ENCODE results near the gene NGF. TPM values are rescaled to one million over a fixed set of nuclear protein-coding genes. Genes with fewer than 3 reads are reported as not detected.

NGF gene
- total RNA-seq, 4 donors from 2014 or later: 0.78 TPM; not detected in 3

DNA sequence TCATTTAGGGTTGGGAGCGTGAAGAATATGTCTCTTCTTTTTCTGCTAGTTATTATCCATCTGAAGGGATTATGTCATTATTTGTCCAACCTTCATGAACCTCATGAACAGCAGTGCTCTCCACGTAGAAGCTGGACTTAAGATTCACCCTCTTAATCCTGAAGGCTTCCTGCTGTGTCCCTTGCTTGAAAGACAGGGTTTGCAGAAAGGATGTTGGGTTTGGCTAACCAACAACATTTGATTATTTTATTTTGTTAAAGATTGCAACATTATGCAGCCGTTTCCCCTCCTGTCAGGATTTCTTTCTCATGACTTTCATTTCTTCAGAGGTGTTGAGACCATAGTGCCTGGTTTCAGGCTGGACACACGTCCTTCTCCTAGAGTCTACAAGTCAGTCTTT is 75.2 kb downstream of the NGF start:
- intact Hi-C loops (cut with DNase I; ENCODE audit: low total_unique reads) (no loop called here), in situ Hi-C loops (cut with MboI; ENCODE audit: low sequenced_read_pairs in 4 of 4) (no loop called here)
- H3K4me3 ChIP-seq: no peak overlapping the region
- H3K27ac ChIP-seq: no peak overlapping the region
- no peaks in the 10 kb centered on the region for H3K4me1 ChIP-seq
- no peaks in the 10 kb centered on the region for H3K27me3 ChIP-seq
- TF ChIP-seq, protein P1, sequence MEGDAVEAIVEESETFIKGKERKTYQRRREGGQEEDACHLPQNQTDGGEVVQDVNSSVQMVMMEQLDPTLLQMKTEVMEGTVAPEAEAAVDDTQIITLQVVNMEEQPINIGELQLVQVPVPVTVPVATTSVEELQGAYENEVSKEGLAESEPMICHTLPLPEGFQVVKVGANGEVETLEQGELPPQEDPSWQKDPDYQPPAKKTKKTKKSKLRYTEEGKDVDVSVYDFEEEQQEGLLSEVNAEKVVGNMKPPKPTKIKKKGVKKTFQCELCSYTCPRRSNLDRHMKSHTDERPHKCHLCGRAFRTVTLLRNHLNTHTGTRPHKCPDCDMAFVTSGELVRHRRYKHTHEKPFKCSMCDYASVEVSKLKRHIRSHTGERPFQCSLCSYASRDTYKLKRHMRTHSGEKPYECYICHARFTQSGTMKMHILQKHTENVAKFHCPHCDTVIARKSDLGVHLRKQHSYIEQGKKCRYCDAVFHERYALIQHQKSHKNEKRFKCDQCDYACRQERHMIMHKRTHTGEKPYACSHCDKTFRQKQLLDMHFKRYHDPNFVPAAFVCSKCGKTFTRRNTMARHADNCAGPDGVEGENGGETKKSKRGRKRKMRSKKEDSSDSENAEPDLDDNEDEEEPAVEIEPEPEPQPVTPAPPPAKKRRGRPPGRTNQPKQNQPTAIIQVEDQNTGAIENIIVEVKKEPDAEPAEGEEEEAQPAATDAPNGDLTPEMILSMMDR (IDR thresholded peaks at IDR 0.05 in 4 of 5, conservative IDR thresholded peaks at IDR 0.05 in 1 of 5): no peak
- TF ChIP-seq POLR2A (IDR thresholded peaks at IDR 0.05): no peak
- no peaks in the 10 kb centered on the region for H3K36me3 ChIP-seq
- peaks cover 0 to 10% (median 3%) of the 10 kb centered on the region in 3 donors for H3K9me3 ChIP-seq
- no peak for DNase-seq
- ATAC-seq: no peak

DNA sequence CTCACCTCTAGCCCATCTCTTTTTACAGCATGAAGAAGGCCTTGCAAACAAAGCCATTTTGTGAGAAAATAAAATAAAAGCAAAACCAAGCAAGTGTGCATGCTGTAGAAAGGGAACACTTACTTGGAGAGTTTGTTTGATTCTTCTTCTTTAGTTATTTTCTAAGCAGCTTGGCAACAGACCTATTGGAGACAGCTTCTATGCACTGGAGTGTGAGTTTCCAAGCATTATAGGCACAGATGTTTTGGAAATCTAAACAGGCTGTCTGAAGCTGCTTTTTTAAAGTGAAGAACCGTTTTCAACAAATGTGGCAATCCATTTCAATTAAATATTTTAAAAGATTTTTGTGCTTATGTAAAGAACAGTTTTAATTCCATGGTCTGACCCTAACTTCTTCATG is 76.6 kb downstream of the NGF start:
- peaks cover 0 to 11% (median 3%) of the 10 kb centered on the region in 3 donors for H3K9me3 ChIP-seq
- no peaks in the 10 kb centered on the region for H3K27me3 ChIP-seq
- no peaks in the 10 kb centered on the region for H3K4me1 ChIP-seq
- in situ Hi-C loops (cut with MboI; ENCODE audit: low sequenced_read_pairs in 4 of 4): no loop called here
- ATAC-seq: no peak
- H3K4me3 ChIP-seq: no peak overlapping the region
- no peak overlapping the region for H3K27ac ChIP-seq
- no peak for DNase-seq
- TF ChIP-seq, protein P1 (IDR thresholded peaks at IDR 0.05 in 4 of 5, conservative IDR thresholded peaks at IDR 0.05 in 1 of 5): no peak
- TF ChIP-seq POLR2A (IDR thresholded peaks at IDR 0.05): no peak
- intact Hi-C loops (cut with DNase I; ENCODE audit: low total_unique reads): no loop called here
- no peaks in the 10 kb centered on the region for H3K36me3 ChIP-seq

DNA sequence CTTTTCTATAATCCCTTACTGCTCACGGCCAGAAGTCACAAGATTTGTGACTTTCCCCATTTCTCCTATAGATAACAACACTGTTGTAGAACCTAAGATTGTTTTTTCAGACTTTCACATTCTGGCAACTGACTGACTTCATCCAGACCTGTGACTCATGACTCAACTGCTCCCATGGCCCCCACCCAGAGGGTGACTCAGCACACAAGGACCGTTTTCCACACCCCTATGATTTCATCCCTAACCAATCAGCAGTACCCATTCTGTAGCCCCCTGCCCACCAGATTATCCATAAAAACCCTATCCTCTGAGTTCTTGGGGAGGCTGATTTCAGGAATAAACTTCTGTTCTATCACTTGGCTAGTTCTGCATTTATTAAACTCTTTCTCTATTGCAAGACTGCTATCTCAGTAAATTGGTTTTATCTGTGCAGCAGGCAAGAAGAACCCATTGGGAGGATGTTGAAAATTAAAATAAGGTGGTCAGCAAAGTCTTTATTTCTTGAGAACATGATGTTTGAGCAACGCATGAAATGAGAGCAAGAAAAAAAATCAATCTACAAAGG is 79.7 kb downstream of the NGF start:
- ATAC-seq (no peak), DNase-seq (no peak)
- H3K4me1 ChIP-seq: no peaks in the 10 kb centered on the region
- intact Hi-C loops (cut with DNase I; ENCODE audit: low total_unique reads): no loop called here
- TF ChIP-seq, protein P1 (IDR thresholded peaks at IDR 0.05 in 4 of 5, conservative IDR thresholded peaks at IDR 0.05 in 1 of 5): no peak
- no peak for TF ChIP-seq POLR2A (IDR thresholded peaks at IDR 0.05)
- H3K9me3 ChIP-seq: peaks cover 0 to 11% (median 3%) of the 10 kb centered on the region in 3 donors
- no peaks in the 10 kb centered on the region for H3K27me3 ChIP-seq
- no peak overlapping the region for H3K4me3 ChIP-seq
- H3K36me3 ChIP-seq: no peaks in the 10 kb centered on the region
- in situ Hi-C loops (cut with MboI; ENCODE audit: low sequenced_read_pairs in 4 of 4): no loop called here
- no peak overlapping the region for H3K27ac ChIP-seq

DNA sequence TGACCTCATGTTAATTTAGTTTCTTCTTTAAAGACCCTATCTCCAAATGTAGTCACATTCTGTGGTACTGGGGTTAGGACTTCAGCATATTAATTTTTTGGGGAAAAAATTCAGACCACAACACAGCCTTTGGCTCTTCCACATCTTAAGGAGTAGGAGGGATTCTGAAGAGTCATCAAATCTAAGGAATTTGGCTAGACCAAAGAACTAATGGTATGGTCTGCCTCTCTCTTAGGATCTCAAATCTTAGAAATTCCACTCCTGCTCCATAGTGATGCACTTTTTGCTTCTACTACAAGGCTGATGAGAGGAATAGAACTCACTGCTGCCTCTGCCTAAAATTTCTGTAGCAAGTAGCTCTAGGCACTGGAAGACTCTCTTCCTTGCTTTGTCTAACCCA is 80.5 kb downstream of the NGF start:
- intact Hi-C loops (cut with DNase I; ENCODE audit: low total_unique reads): no loop called here
- H3K27me3 ChIP-seq: no peaks in the 10 kb centered on the region

More for the DNA sequence above, 80.5 kb downstream of the NGF start:
- no peak overlapping the region for H3K4me3 ChIP-seq
- H3K4me1 ChIP-seq: no peaks in the 10 kb centered on the region
- in situ Hi-C loops (cut with MboI; ENCODE audit: low sequenced_read_pairs in 4 of 4): no loop called here
- no peak for DNase-seq
- peaks cover 0 to 11% (median 3%) of the 10 kb centered on the region in 3 donors for H3K9me3 ChIP-seq
- no peak for ATAC-seq
- H3K36me3 ChIP-seq: no peaks in the 10 kb centered on the region
- TF ChIP-seq POLR2A (IDR thresholded peaks at IDR 0.05): no peak
- TF ChIP-seq, protein P1 (IDR thresholded peaks at IDR 0.05 in 4 of 5, conservative IDR thresholded peaks at IDR 0.05 in 1 of 5): no peak
- no peak overlapping the region for H3K27ac ChIP-seq

All from gastrocnemius medialis (tissue), 4 donors.